ENCODE results near the gene HOXB9.

Gene HOXB9

GRCh38 chr17:48639136-48639535, 13.0 kb upstream of the HOXB9 start:
- no peaks in the 10 kb centered on the region for H3K79me2 ChIP-seq (ENCODE audit: insufficient read depth, low read length)
- no peak overlapping the region for H3K27ac ChIP-seq (ENCODE audit: low read depth, low read length, poor library complexity, severe bottlenecking)
- no peak overlapping the region for H3K9ac ChIP-seq (ENCODE audit: low read length)
- no peaks in the 10 kb centered on the region for H3K9me2 ChIP-seq (ENCODE audit: low read depth, low read length)
- no peak overlapping the region for H3K4me2 ChIP-seq (ENCODE audit: low read length)
- H3K4me3 ChIP-seq (ENCODE audit: low read depth, low read length, poor library complexity, severe bottlenecking), result no peak overlapping the region
- no peaks in the 10 kb centered on the region for H4K20me1 ChIP-seq (ENCODE audit: insufficient read depth, low read length)
- no peak overlapping the region for H2AFZ ChIP-seq (ENCODE audit: low read length)
- peaks cover 11% of the 10 kb centered on the region; the same call in 1 of the 2 replicates for H3K27me3 ChIP-seq (ENCODE audit: insufficient read depth, low read length)
- no peak for TF ChIP-seq EZH2 (IDR thresholded peaks at IDR 0.05; ENCODE audit: borderline replicate concordance, low read length)
- no peak for TF ChIP-seq CTCF (IDR thresholded peaks at IDR 0.05; ENCODE audit: low read length)
- H3K36me3 ChIP-seq (ENCODE audit: insufficient read depth, low read length), result no peaks in the 10 kb centered on the region
- no peaks in the 10 kb centered on the region for H3K4me1 ChIP-seq (ENCODE audit: insufficient read depth, low read length, severe bottlenecking)
- H3F3A ChIP-seq (ENCODE audit: insufficient read depth, low read length), result no peaks in the 10 kb centered on the region
- H3K9me3 ChIP-seq (ENCODE audit: low read length), result no peaks in the 10 kb centered on the region

GRCh38 chr17:48637323-48638260, 11.4 kb upstream of the HOXB9 start:
- Histone ChIP-seq H3K4me1 (ENCODE audit: insufficient read depth, low read length, severe bottlenecking) (no peaks in the 10 kb centered on the region), H3K79me2 (ENCODE audit: insufficient read depth, low read length) (no peaks in the 10 kb centered on the region), H3F3A (ENCODE audit: insufficient read depth, low read length) (no peaks in the 10 kb centered on the region), H3K9me2 (ENCODE audit: low read depth, low read length) (no peaks in the 10 kb centered on the region), H3K27me3 (ENCODE audit: insufficient read depth, low read length) (peaks cover 6% of the 10 kb centered on the region; the same call in 1 of the 2 replicates), H3K36me3 (ENCODE audit: insufficient read depth, low read length) (no peaks in the 10 kb centered on the region), H4K20me1 (ENCODE audit: insufficient read depth, low read length) (no peaks in the 10 kb centered on the region), H3K9me3 (ENCODE audit: low read length) (no peaks in the 10 kb centered on the region), H3K4me2 (ENCODE audit: low read length) (no peak overlapping the region), H2AFZ (ENCODE audit: low read length) (no peak overlapping the region), H3K27ac (ENCODE audit: low read depth, low read length, poor library complexity, severe bottlenecking) (no peak overlapping the region), H3K9ac (ENCODE audit: low read length) (no peak overlapping the region), H3K4me3 (ENCODE audit: low read depth, low read length, poor library complexity, severe bottlenecking) (no peak overlapping the region)
- TF ChIP-seq CTCF (IDR thresholded peaks at IDR 0.05; ENCODE audit: low read length) (no peak), EZH2 (IDR thresholded peaks at IDR 0.05; ENCODE audit: borderline replicate concordance, low read length) (no peak)

GRCh38 chr17:48636177-48637018, 10.2 kb upstream of the HOXB9 start:
- H2AFZ ChIP-seq (ENCODE audit: low read length), result no peak overlapping the region

More at GRCh38 chr17:48636177-48637018, 10.2 kb upstream of the HOXB9 start:
- Histone ChIP-seq H3F3A (ENCODE audit: insufficient read depth, low read length) (no peaks in the 10 kb centered on the region), H3K79me2 (ENCODE audit: insufficient read depth, low read length) (no peaks in the 10 kb centered on the region), H3K9ac (ENCODE audit: low read length) (no peak overlapping the region), H3K4me3 (ENCODE audit: low read depth, low read length, poor library complexity, severe bottlenecking) (no peak overlapping the region), H3K4me1 (ENCODE audit: insufficient read depth, low read length, severe bottlenecking) (no peaks in the 10 kb centered on the region), H3K9me2 (ENCODE audit: low read depth, low read length) (no peaks in the 10 kb centered on the region), H3K4me2 (ENCODE audit: low read length) (no peak overlapping the region), H3K9me3 (ENCODE audit: low read length) (no peaks in the 10 kb centered on the region), H3K36me3 (ENCODE audit: insufficient read depth, low read length) (no peaks in the 10 kb centered on the region), H4K20me1 (ENCODE audit: insufficient read depth, low read length) (no peaks in the 10 kb centered on the region), H3K27me3 (ENCODE audit: insufficient read depth, low read length) (peaks cover 6% of the 10 kb centered on the region; the same call in 1 of the 2 replicates), H3K27ac (ENCODE audit: low read depth, low read length, poor library complexity, severe bottlenecking) (no peak overlapping the region)
- no peak for TF ChIP-seq EZH2 (IDR thresholded peaks at IDR 0.05; ENCODE audit: borderline replicate concordance, low read length)
- peak; percentile 59 for TF ChIP-seq CTCF (IDR thresholded peaks at IDR 0.05; ENCODE audit: low read length)

All from OCI-LY1 (cell line).